Mesothelial cell of epicardium (in vitro differentiated cells): Measurements from ENCODE around the gene MTLN. TPM values are rescaled to one million over a fixed set of nuclear protein-coding genes. Genes with fewer than 3 reads are reported as not detected.

Source experiments
- DNase-seq, 2 experiments: peaks; one replicate each; pipeline ENCODE4 v3.0.0; 2021; ENCODE audit warnings: low spot score in 2 of 2; ENCODE audit not compliant: unreplicated experiment in 2 of 2
- H3K27ac Mint-ChIP-seq: 2 replicates; pipeline ENCODE4 v1.8.0; 2021; ENCODE audit warnings: mixed read lengths
- H3K27me3 Mint-ChIP-seq: 2 replicates; pipeline ENCODE4 v1.8.0; 2021; ENCODE audit warnings: low read depth, mixed read lengths
- H3K36me3 Mint-ChIP-seq: 2 replicates; pipeline ENCODE4 v1.8.0; 2021; ENCODE audit warnings: mixed read lengths
- H3K4me1 Mint-ChIP-seq: 2 replicates; pipeline ENCODE4 v1.8.0; 2021; ENCODE audit warnings: mixed read lengths
- H3K4me3 Mint-ChIP-seq: 2 replicates; pipeline ENCODE4 v1.8.0; 2021; ENCODE audit warnings: mild to moderate bottlenecking, moderate library complexity, mixed read lengths
- H3K9me3 Mint-ChIP-seq: 2 replicates; pipeline ENCODE4 v1.8.0; 2021; ENCODE audit warnings: mixed read lengths
- total RNA-seq: library from RNA; stranded (reverse); gene quantifications from 3 replicates; pipeline ENCODE4 v1.2.1, GENCODE V29; 2021
- TF ChIP-seq, protein P1 (sequence below): fragments of 200-600 bp; sonication (generic); IDR thresholded peaks from one replicate; pipeline ENCODE4 v1.5.0; 2021; ENCODE audit warnings: antibody characterized with exemption; ENCODE audit not compliant: unreplicated experiment

The MTLN gene
- total RNA-seq, 1 donor from 2014 or later, result 6.9 TPM

DNA sequence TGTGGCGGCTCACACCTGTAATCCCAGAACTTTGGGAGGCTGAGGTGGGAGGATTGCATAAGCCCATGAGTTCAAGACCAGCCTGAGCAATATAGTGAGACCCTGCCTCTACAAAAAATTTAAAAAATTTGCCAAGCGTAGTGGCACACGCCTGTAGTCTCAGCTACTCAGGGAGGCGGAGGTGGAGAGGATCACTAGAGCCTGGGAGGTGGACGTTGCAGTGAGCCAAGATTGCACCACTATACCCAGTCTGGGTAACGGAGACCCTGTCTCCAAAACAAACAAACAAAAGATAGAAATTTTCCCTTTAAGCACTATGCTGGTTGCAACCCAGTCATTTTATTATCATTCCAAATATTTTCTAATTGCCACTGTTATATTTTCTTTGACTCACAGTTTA is 39.8 kb downstream of the MTLN start:
- DNase-seq, result no peak
- no peak overlapping the region for H3K27ac Mint-ChIP-seq
- no peaks in the 10 kb centered on the region for H3K9me3 Mint-ChIP-seq
- TF ChIP-seq, protein P1, sequence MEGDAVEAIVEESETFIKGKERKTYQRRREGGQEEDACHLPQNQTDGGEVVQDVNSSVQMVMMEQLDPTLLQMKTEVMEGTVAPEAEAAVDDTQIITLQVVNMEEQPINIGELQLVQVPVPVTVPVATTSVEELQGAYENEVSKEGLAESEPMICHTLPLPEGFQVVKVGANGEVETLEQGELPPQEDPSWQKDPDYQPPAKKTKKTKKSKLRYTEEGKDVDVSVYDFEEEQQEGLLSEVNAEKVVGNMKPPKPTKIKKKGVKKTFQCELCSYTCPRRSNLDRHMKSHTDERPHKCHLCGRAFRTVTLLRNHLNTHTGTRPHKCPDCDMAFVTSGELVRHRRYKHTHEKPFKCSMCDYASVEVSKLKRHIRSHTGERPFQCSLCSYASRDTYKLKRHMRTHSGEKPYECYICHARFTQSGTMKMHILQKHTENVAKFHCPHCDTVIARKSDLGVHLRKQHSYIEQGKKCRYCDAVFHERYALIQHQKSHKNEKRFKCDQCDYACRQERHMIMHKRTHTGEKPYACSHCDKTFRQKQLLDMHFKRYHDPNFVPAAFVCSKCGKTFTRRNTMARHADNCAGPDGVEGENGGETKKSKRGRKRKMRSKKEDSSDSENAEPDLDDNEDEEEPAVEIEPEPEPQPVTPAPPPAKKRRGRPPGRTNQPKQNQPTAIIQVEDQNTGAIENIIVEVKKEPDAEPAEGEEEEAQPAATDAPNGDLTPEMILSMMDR, result no peak
- H3K36me3 Mint-ChIP-seq, result no peaks in the 10 kb centered on the region
- no peak overlapping the region for H3K4me3 Mint-ChIP-seq
- no peaks in the 10 kb centered on the region for H3K4me1 Mint-ChIP-seq
- H3K27me3 Mint-ChIP-seq, result no peaks in the 10 kb centered on the region

DNA sequence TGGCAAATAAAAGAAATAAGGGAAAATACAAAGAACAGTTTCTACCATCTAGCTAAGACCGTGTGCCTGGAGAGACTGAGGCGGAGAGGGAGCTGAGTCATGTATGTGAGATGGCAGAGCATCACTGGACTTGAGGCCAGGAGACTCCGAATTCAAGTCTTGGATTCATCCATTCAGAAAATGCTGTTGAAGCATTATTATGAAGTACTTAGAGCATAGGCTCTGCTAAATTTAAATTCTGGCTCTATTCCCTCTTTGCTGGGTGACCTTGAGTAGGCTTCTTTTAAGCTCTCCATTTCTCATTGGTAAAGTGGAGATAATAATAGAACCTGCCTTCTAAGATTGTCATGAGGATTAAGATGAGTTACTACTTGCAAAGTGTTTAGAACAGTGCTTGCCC is 42.2 kb downstream of the MTLN start:
- Mint-ChIP-seq H3K36me3 (no peaks in the 10 kb centered on the region), H3K27ac (no peak overlapping the region), H3K9me3 (no peaks in the 10 kb centered on the region), H3K4me3 (no peak overlapping the region), H3K27me3 (no peaks in the 10 kb centered on the region), H3K4me1 (no peaks in the 10 kb centered on the region)
- TF ChIP-seq, protein P1, result no peak
- no peak for DNase-seq

DNA sequence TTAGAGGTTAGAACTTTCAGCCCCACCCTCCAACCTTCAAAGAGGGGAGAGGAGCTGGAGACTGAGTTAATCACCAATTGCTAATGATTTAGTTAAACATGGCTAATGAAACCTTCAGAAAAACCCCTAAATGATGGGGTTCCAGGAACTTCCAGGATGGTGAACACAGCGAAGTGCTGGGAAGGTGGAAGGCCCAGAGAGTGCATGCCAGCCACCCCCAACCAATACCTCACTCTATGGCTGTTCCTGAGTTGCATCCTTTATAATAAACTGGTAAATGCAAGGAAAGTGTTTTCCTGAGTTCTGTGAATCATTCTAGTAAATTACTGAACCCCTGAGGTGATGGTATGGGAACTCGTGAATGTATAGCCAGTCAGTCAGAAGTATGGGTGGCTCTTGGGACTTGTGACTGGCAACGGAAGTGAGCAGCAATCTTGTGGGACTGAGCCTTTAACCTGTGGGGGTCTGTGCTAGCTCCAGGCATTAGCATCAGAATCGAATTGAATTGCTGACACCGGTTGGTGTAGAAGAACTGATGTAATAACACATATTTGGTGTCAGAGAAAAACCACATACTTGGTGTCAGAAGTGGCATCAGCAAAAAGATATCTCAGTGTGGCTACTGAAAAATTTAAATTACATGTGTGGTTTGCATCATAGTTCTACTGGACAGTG is 44.9 kb downstream of the MTLN start:
- Mint-ChIP-seq H3K27me3 (no peaks in the 10 kb centered on the region), H3K27ac (no peak overlapping the region), H3K4me1 (no peaks in the 10 kb centered on the region), H3K9me3 (no peaks in the 10 kb centered on the region), H3K4me3 (no peak overlapping the region), H3K36me3 (no peaks in the 10 kb centered on the region)
- TF ChIP-seq, protein P1, result no peak
- DNase-seq, result no peak

DNA sequence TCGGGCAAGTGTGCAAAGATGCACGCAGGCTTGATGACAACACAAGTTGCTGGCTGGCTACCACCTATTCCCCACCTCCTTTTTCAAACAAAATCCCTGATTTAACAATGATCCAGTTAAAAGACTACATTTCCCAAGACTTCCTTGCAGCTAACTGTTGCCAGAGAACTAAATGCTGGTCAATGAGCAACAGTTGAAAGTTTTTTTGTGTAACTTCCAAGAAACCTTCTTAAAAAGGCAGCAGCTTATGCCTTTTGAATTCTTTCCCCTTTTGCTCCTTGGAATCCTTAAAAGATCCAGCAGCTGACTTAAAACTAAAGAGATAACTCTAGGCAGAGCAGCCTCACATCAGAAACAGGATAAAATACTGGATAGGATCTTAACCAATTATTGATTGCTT is 46.1 kb downstream of the MTLN start:
- no peak for DNase-seq
- TF ChIP-seq, protein P1, result no peak
- no peaks in the 10 kb centered on the region for H3K27me3 Mint-ChIP-seq
- H3K9me3 Mint-ChIP-seq, result no peaks in the 10 kb centered on the region
- H3K36me3 Mint-ChIP-seq, result no peaks in the 10 kb centered on the region
- no peak overlapping the region for H3K27ac Mint-ChIP-seq
- H3K4me1 Mint-ChIP-seq, result no peaks in the 10 kb centered on the region
- no peak overlapping the region for H3K4me3 Mint-ChIP-seq

Other genes starting within 250 kb of the MTLN start
- 4.8 to 5.4 TPM (median 4.9 TPM) in 3 replicates for gene MALL, start 96.7 kb downstream of the MTLN start, total RNA-seq
- 3.8 to 5.3 TPM (median 5.1 TPM) in 3 replicates for gene NPHP1, start 7.5 kb downstream of the MTLN start, total RNA-seq